Measurements from ENCODE around the gene CDC14B. TPM values are rescaled to one million over a fixed set of nuclear protein-coding genes. Genes with fewer than 3 reads are reported as not detected.

CDC14B gene
- total RNA-seq, 1 donor from 2014 or later, result 39.3 TPM

- no peak for TF ChIP-seq CTCF (IDR thresholded peaks at IDR 0.05; ENCODE audit: unreplicated experiment)
- Mint-ChIP-seq H3K36me3 (peaks cover 6% of the 10 kb centered on the region), H3K27me3 (ENCODE audit: low read depth) (no peaks in the 10 kb centered on the region), H3K4me1 (no peaks in the 10 kb centered on the region), H3K27ac (no peak overlapping the region), H3K4me3 (no peak overlapping the region), H3K9me3 (no peaks in the 10 kb centered on the region)
- no peak for DNase-seq (ENCODE audit: low spot score in 2 of 2, unreplicated experiment in 2 of 2)
Observed at GRCh38 chr9:96476591-96476990, 143.1 kb downstream of the CDC14B start.

- peaks cover 10% of the 10 kb centered on the region for H3K36me3 Mint-ChIP-seq
- no peak overlapping the region for H3K27ac Mint-ChIP-seq
- H3K27me3 Mint-ChIP-seq (ENCODE audit: low read depth), result no peaks in the 10 kb centered on the region
- H3K4me1 Mint-ChIP-seq, result no peaks in the 10 kb centered on the region
- no peak overlapping the region for H3K4me3 Mint-ChIP-seq
- no peaks in the 10 kb centered on the region for H3K9me3 Mint-ChIP-seq
- TF ChIP-seq CTCF (IDR thresholded peaks at IDR 0.05; ENCODE audit: unreplicated experiment), result no peak
- DNase-seq (ENCODE audit: low spot score in 2 of 2, unreplicated experiment in 2 of 2), result no peak
Observed at GRCh38 chr9:96476013-96476412, 143.6 kb downstream of the CDC14B start.

GRCh38 chr9:96467784-96468183 is 151.9 kb downstream of the CDC14B start:
- H3K27ac Mint-ChIP-seq, result no peak overlapping the region
- H3K4me1 Mint-ChIP-seq, result no peaks in the 10 kb centered on the region
- no peaks in the 10 kb centered on the region for H3K27me3 Mint-ChIP-seq (ENCODE audit: low read depth)
- TF ChIP-seq CTCF (IDR thresholded peaks at IDR 0.05; ENCODE audit: unreplicated experiment), result no peak
- no peak for DNase-seq (ENCODE audit: low spot score in 2 of 2, unreplicated experiment in 2 of 2)
- H3K4me3 Mint-ChIP-seq, result no peak overlapping the region
- H3K9me3 Mint-ChIP-seq, result no peaks in the 10 kb centered on the region
- peaks cover 17% of the 10 kb centered on the region for H3K36me3 Mint-ChIP-seq

- H3K9me3 Mint-ChIP-seq, result no peaks in the 10 kb centered on the region
- no peak for TF ChIP-seq CTCF (IDR thresholded peaks at IDR 0.05; ENCODE audit: unreplicated experiment)
- H3K27ac Mint-ChIP-seq, result no peak overlapping the region
- H3K27me3 Mint-ChIP-seq (ENCODE audit: low read depth), result no peaks in the 10 kb centered on the region
- H3K36me3 Mint-ChIP-seq, result peaks cover 15% of the 10 kb centered on the region
- H3K4me1 Mint-ChIP-seq, result peaks cover 6% of the 10 kb centered on the region
- no peak for DNase-seq (ENCODE audit: low spot score in 2 of 2, unreplicated experiment in 2 of 2)
- H3K4me3 Mint-ChIP-seq, result no peak overlapping the region
Observed at GRCh38 chr9:96464426-96464825, 155.2 kb downstream of the CDC14B start.

GRCh38 chr9:96462541-96462940 is 157.1 kb downstream of the CDC14B start:
- H3K36me3 Mint-ChIP-seq, result peaks cover 21% of the 10 kb centered on the region
- no peaks in the 10 kb centered on the region for H3K27me3 Mint-ChIP-seq (ENCODE audit: low read depth)
- peaks cover 6% of the 10 kb centered on the region for H3K4me1 Mint-ChIP-seq
- no peaks in the 10 kb centered on the region for H3K9me3 Mint-ChIP-seq
- H3K27ac Mint-ChIP-seq, result no peak overlapping the region
- no peak for DNase-seq (ENCODE audit: low spot score in 2 of 2, unreplicated experiment in 2 of 2)
- TF ChIP-seq CTCF (IDR thresholded peaks at IDR 0.05; ENCODE audit: unreplicated experiment), result no peak
- H3K4me3 Mint-ChIP-seq, result no peak overlapping the region

GRCh38 chr9:96461336-96461735 is 158.3 kb downstream of the CDC14B start:
- Mint-ChIP-seq H3K4me3 (no peak overlapping the region), H3K4me1 (peaks cover 6% of the 10 kb centered on the region), H3K9me3 (no peaks in the 10 kb centered on the region), H3K36me3 (peaks cover 21% of the 10 kb centered on the region), H3K27me3 (ENCODE audit: low read depth) (no peaks in the 10 kb centered on the region), H3K27ac (no peak overlapping the region)
- DNase-seq (ENCODE audit: low spot score in 2 of 2, unreplicated experiment in 2 of 2), result no peak
- no peak for TF ChIP-seq CTCF (IDR thresholded peaks at IDR 0.05; ENCODE audit: unreplicated experiment)
